ENCODE results near the gene ARNT2.

ARNT2 gene

DNA sequence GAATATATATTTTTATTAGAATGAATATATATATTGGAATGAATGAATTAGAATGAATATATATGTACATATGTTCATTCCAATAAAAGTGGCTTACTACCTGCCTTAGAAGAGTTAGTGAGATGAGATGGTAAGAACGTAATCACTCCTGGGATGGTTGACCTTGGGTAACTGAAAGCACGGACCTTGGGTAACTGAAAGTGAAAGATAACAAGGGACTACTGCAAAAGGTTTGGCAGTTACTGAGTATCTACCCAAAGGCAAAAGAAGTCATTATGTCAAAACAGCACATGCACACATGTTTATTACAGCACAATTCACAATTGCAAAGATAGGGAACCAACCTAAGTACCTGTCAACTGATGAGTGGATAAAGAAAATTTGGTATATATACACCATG lies 16.5 kb downstream of the ARNT2 start:
- Histone ChIP-seq H3K4me2 (no peak overlapping the region), H4K20me1 (ENCODE audit: insufficient read depth) (no peaks in the 10 kb centered on the region), H3K4me3 (IDR thresholded peaks at IDR 0.05; ENCODE audit: insufficient read depth, low read depth, low read length) (no peak overlapping the region), H3K27ac (no peak overlapping the region), H3K36me3 (ENCODE audit: insufficient read depth) (no peaks in the 10 kb centered on the region), H2AFZ (ENCODE audit: low read depth) (no peak overlapping the region), H3K79me2 (ENCODE audit: insufficient read depth, low read depth) (no peaks in the 10 kb centered on the region), H3K27me3 (ENCODE audit: insufficient read depth, low read depth) (no peaks in the 10 kb centered on the region), H3K9ac (no peak overlapping the region), H3K4me1 (ENCODE audit: low read depth, poor library complexity, severe bottlenecking) (no peaks in the 10 kb centered on the region)
- TF ChIP-seq, protein P1, sequence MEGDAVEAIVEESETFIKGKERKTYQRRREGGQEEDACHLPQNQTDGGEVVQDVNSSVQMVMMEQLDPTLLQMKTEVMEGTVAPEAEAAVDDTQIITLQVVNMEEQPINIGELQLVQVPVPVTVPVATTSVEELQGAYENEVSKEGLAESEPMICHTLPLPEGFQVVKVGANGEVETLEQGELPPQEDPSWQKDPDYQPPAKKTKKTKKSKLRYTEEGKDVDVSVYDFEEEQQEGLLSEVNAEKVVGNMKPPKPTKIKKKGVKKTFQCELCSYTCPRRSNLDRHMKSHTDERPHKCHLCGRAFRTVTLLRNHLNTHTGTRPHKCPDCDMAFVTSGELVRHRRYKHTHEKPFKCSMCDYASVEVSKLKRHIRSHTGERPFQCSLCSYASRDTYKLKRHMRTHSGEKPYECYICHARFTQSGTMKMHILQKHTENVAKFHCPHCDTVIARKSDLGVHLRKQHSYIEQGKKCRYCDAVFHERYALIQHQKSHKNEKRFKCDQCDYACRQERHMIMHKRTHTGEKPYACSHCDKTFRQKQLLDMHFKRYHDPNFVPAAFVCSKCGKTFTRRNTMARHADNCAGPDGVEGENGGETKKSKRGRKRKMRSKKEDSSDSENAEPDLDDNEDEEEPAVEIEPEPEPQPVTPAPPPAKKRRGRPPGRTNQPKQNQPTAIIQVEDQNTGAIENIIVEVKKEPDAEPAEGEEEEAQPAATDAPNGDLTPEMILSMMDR (conservative IDR thresholded peaks at IDR 0.05; ENCODE audit: low read depth, low read length) = no peak

DNA sequence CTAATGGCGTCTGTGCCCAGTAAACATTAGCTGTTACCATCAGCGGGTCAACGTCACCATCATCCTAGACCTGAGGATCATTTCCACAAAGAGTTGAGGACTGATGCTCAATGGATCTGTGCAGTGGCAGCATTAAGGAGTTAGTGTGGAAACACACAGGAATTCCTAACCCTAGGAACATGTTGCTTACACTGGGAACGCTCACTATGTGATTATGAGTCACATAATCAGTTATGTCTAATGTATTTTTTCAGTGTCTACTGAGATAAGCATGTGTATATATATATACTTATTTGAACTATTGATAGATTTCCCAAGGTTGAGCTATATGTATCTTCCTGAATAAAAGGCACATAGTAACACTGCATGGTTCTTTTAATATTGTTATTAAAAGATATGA lies 19.0 kb downstream of the ARNT2 start:
- no peaks in the 10 kb centered on the region for H3K4me1 ChIP-seq (ENCODE audit: low read depth, poor library complexity, severe bottlenecking)
- H3K9ac ChIP-seq = no peak overlapping the region
- TF ChIP-seq, protein P1 (conservative IDR thresholded peaks at IDR 0.05; ENCODE audit: low read depth, low read length) = no peak
- no peak overlapping the region for H3K4me2 ChIP-seq
- no peaks in the 10 kb centered on the region for H4K20me1 ChIP-seq (ENCODE audit: insufficient read depth)
- H3K4me3 ChIP-seq (IDR thresholded peaks at IDR 0.05; ENCODE audit: insufficient read depth, low read depth, low read length) = no peak overlapping the region
- H3K79me2 ChIP-seq (ENCODE audit: insufficient read depth, low read depth) = no peaks in the 10 kb centered on the region
- no peak overlapping the region for H3K27ac ChIP-seq
- no peak overlapping the region for H2AFZ ChIP-seq (ENCODE audit: low read depth)
- no peaks in the 10 kb centered on the region for H3K36me3 ChIP-seq (ENCODE audit: insufficient read depth)
- no peaks in the 10 kb centered on the region for H3K27me3 ChIP-seq (ENCODE audit: insufficient read depth, low read depth)

DNA sequence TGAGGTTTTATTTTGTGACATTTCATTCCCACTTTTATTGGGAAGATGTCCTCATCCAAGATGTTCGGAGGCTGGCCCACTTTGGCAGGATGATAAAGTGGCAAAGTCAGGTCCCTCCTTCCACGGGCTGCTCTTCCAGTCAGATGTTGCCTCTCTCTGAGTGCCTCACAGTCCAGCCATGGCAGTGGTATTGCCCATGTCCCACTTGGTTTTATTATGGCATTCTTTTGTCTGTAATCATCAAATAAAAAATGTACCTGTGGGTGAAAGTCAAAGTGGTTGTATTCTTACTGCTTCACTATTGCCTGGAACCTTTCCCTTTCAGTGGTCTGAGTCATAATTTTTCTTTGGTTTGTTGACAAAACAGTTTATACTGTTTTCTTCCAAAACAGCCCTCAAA lies 20.2 kb downstream of the ARNT2 start:
- H2AFZ ChIP-seq (ENCODE audit: low read depth) = no peak overlapping the region
- no peaks in the 10 kb centered on the region for H3K36me3 ChIP-seq (ENCODE audit: insufficient read depth)
- no peaks in the 10 kb centered on the region for H3K27me3 ChIP-seq (ENCODE audit: insufficient read depth, low read depth)
- no peak overlapping the region for H3K27ac ChIP-seq
- H3K9ac ChIP-seq = no peak overlapping the region
- H3K4me3 ChIP-seq (IDR thresholded peaks at IDR 0.05; ENCODE audit: insufficient read depth, low read depth, low read length) = no peak overlapping the region
- no peaks in the 10 kb centered on the region for H3K4me1 ChIP-seq (ENCODE audit: low read depth, poor library complexity, severe bottlenecking)
- H3K4me2 ChIP-seq = no peak overlapping the region
- H4K20me1 ChIP-seq (ENCODE audit: insufficient read depth) = no peaks in the 10 kb centered on the region
- TF ChIP-seq, protein P1 (conservative IDR thresholded peaks at IDR 0.05; ENCODE audit: low read depth, low read length) = no peak
- H3K79me2 ChIP-seq (ENCODE audit: insufficient read depth, low read depth) = no peaks in the 10 kb centered on the region

DNA sequence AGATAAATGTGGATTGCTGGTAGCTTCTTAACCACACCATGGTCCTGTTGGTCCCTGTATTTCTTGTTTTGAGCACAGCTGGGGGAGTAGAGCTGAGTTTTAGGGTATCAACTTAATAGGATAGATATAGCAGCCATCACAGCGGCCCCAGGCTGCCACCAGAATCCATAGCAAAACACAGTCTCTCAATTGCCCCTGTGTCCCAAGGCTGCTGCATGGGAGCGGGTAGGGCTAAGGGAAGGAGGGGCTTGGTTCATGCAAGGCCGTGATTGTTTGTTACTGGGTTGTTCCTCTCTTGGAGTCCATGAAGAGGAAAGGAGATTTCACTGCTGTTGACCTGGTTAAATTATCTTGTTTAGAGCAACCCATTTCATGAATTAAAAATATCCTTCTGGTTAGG lies 22.1 kb downstream of the ARNT2 start:
- Histone ChIP-seq H3K4me3 (IDR thresholded peaks at IDR 0.05; ENCODE audit: insufficient read depth, low read depth, low read length) (no peak overlapping the region), H4K20me1 (ENCODE audit: insufficient read depth) (no peaks in the 10 kb centered on the region), H3K27me3 (ENCODE audit: insufficient read depth, low read depth) (no peaks in the 10 kb centered on the region), H3K4me2 (no peak overlapping the region), H3K36me3 (ENCODE audit: insufficient read depth) (no peaks in the 10 kb centered on the region), H3K4me1 (ENCODE audit: low read depth, poor library complexity, severe bottlenecking) (no peaks in the 10 kb centered on the region), H3K27ac (no peak overlapping the region), H3K9ac (no peak overlapping the region), H2AFZ (ENCODE audit: low read depth) (no peak overlapping the region), H3K79me2 (ENCODE audit: insufficient read depth, low read depth) (no peaks in the 10 kb centered on the region)
- TF ChIP-seq, protein P1 (conservative IDR thresholded peaks at IDR 0.05; ENCODE audit: low read depth, low read length) = no peak

DNA sequence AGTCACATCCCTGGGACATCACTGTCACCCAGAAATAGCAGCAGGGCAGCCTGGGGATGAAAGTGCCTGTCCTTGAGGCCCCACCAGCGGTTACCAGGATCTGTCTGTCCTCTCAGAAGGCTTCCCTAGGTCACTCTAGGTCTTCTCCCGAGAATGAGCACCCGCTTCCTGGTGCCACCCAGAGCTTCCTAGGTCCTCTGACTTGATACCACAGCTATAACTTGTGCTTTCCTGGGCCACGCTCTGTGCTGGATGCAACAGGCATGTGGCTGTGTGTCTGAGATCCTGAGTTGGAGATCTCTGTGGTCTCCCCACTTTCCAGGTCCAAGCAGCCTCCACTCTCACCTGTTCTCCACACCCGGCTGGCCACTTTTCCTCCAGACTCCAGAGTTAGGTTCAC lies 25.8 kb downstream of the ARNT2 start:
- no peak overlapping the region for H3K9ac ChIP-seq
- H3K4me3 ChIP-seq (IDR thresholded peaks at IDR 0.05; ENCODE audit: insufficient read depth, low read depth, low read length) = no peak overlapping the region
- no peaks in the 10 kb centered on the region for H3K36me3 ChIP-seq (ENCODE audit: insufficient read depth)
- H2AFZ ChIP-seq (ENCODE audit: low read depth) = no peak overlapping the region
- no peaks in the 10 kb centered on the region for H3K4me1 ChIP-seq (ENCODE audit: low read depth, poor library complexity, severe bottlenecking)
- H3K27ac ChIP-seq = no peak overlapping the region
- no peak overlapping the region for H3K4me2 ChIP-seq
- no peaks in the 10 kb centered on the region for H4K20me1 ChIP-seq (ENCODE audit: insufficient read depth)
- TF ChIP-seq, protein P1 (conservative IDR thresholded peaks at IDR 0.05; ENCODE audit: low read depth, low read length) = no peak
- no peaks in the 10 kb centered on the region for H3K27me3 ChIP-seq (ENCODE audit: insufficient read depth, low read depth)
- no peaks in the 10 kb centered on the region for H3K79me2 ChIP-seq (ENCODE audit: insufficient read depth, low read depth)

Measured in KMS-11 (cell line).